GM12878 (cell line): ENCODE measurements around the gene ZC3H10. TPM values are rescaled to one million over a fixed set of nuclear protein-coding genes. Genes with fewer than 3 reads are reported as not detected.

Experiments
- polyA plus RNA-seq, 11 experiments: library from polyadenylated mRNA; depleted of rRNA in 4 of 11; unstranded in 6 of 11; stranded (reverse) in 5 of 11; fragments of >200 nt; fragmentation: Nextera tagmentation in 4 of 11; fragmentation: Illumina TruSeq in 1 of 11; extraction: Ambion mirVana in 4 of 11; extraction: Trizol in 1 of 11; gene quantifications; 1 replicate in 1 of 11; 2 replicates in 10 of 11; pipeline versions ENCODE4 v1.2.1 to v1.2.3, GENCODE V29; 2011 to 2016; ENCODE audit warnings: inconsistent platforms in 2 of 11, missing spikeins in 2 of 11, low read depth in 1 of 11
- total RNA-seq, 4 experiments: library from RNA; depleted of rRNA in 3 of 4; stranded (reverse); fragments of >200 nt in 3 of 4; fragmentation: Illumina TruSeq in 1 of 4; extraction: Trizol in 1 of 4; gene quantifications; 2 replicates each; pipeline versions ENCODE4 v1.2.1 to v1.2.3, GENCODE V29; 2013 to 2021

The ZC3H10 gene
- total and polyA plus RNA-seq, 10 of the 15 experiments (the other 5 are each of a cell fraction or from before 2014, with no cell fraction given): 0.56 to 6.4 (median 3.7) TPM

Other genes with a start within 250 kb of the ZC3H10 start
Only the 7 nearest of the 26 such genes appear.
- gene ERBB3, start 38.1 kb upstream of the ZC3H10 start, total RNA-seq (2014; rRNA removed): not detected in 2 replicates
- gene ERBB3, start 38.1 kb upstream of the ZC3H10 start, total RNA-seq (2014; rRNA removed; fragmentation: Illumina TruSeq; extraction: Trizol): 0.04 TPM in 1 of 2 replicates, not detected in the other
- gene ERBB3, start 38.1 kb upstream of the ZC3H10 start, total RNA-seq (2021): 0.58 and 0.72 TPM in 2 replicates
- gene ERBB3, start 38.1 kb upstream of the ZC3H10 start, polyA plus RNA-seq (2011; rRNA removed): not detected in 2 replicates
- 0.03 and 0.08 TPM in 2 replicates for gene ERBB3, start 38.1 kb upstream of the ZC3H10 start, polyA plus RNA-seq (2014; fragmentation: Illumina TruSeq; extraction: Trizol)
- gene ERBB3, start 38.1 kb upstream of the ZC3H10 start, polyA plus RNA-seq (2014; fragmentation: Nextera tagmentation; extraction: Ambion mirVana): under 1 TPM in 1 of 2 experiments, not detected in 1; 0.08 TPM
- 0.03 and 0.04 TPM in 2 replicates for gene ERBB3, start 38.1 kb upstream of the ZC3H10 start, polyA plus RNA-seq (2014; rRNA removed)
- not detected for gene ERBB3, start 38.1 kb upstream of the ZC3H10 start, polyA plus RNA-seq (2016; fragmentation: Nextera tagmentation; extraction: Ambion mirVana)
- 355 and 400 TPM in 2 replicates for gene PA2G4, start 13.7 kb upstream of the ZC3H10 start, total RNA-seq (2014; rRNA removed)
- 410 and 430 TPM in 2 replicates for gene PA2G4, start 13.7 kb upstream of the ZC3H10 start, total RNA-seq (2014; rRNA removed; fragmentation: Illumina TruSeq; extraction: Trizol)
- 277 and 280 TPM in 2 replicates for gene PA2G4, start 13.7 kb upstream of the ZC3H10 start, total RNA-seq (2021)
- gene PA2G4, start 13.7 kb upstream of the ZC3H10 start, polyA plus RNA-seq (2011; rRNA removed): 468 and 540 TPM in 2 replicates
- 491 and 563 TPM in 2 replicates for gene PA2G4, start 13.7 kb upstream of the ZC3H10 start, polyA plus RNA-seq (2014; fragmentation: Illumina TruSeq; extraction: Trizol)
- gene PA2G4, start 13.7 kb upstream of the ZC3H10 start, polyA plus RNA-seq (2014; fragmentation: Nextera tagmentation; extraction: Ambion mirVana): 100 to 1,000 TPM; 148 to 215 TPM
- gene PA2G4, start 13.7 kb upstream of the ZC3H10 start, polyA plus RNA-seq (2014; rRNA removed): 383 and 415 TPM in 2 replicates
- gene PA2G4, start 13.7 kb upstream of the ZC3H10 start, polyA plus RNA-seq (2016; fragmentation: Nextera tagmentation; extraction: Ambion mirVana): 100 to 1,000 TPM; 498 to 514 TPM
- 6,008 and 6,605 TPM in 2 replicates for gene RPL41, start 1.6 kb upstream of the ZC3H10 start, total RNA-seq (2014; rRNA removed)
- 7,047 and 7,337 TPM in 2 replicates for gene RPL41, start 1.6 kb upstream of the ZC3H10 start, total RNA-seq (2014; rRNA removed; fragmentation: Illumina TruSeq; extraction: Trizol)
- 5,267 and 5,474 TPM in 2 replicates for gene RPL41, start 1.6 kb upstream of the ZC3H10 start, total RNA-seq (2021)
- gene RPL41, start 1.6 kb upstream of the ZC3H10 start, polyA plus RNA-seq (2011; rRNA removed): 14,787 and 15,000 TPM in 2 replicates
- gene RPL41, start 1.6 kb upstream of the ZC3H10 start, polyA plus RNA-seq (2014; fragmentation: Illumina TruSeq; extraction: Trizol): 9,589 and 10,255 TPM in 2 replicates
- gene RPL41, start 1.6 kb upstream of the ZC3H10 start, polyA plus RNA-seq (2014; fragmentation: Nextera tagmentation; extraction: Ambion mirVana): over 10,000 TPM; 18,805 to 19,112 TPM
- gene RPL41, start 1.6 kb upstream of the ZC3H10 start, polyA plus RNA-seq (2014; rRNA removed): 7,850 and 8,961 TPM in 2 replicates
- gene RPL41, start 1.6 kb upstream of the ZC3H10 start, polyA plus RNA-seq (2016; fragmentation: Nextera tagmentation; extraction: Ambion mirVana): 1,000 to 10,000 TPM; 4,144 to 4,477 TPM
- 86.6 and 105 TPM in 2 replicates for gene ESYT1, start 10.0 kb downstream of the ZC3H10 start, total RNA-seq (2014; rRNA removed)
- 47.5 and 49.9 TPM in 2 replicates for gene ESYT1, start 10.0 kb downstream of the ZC3H10 start, total RNA-seq (2014; rRNA removed; fragmentation: Illumina TruSeq; extraction: Trizol)
- 84.1 and 92.9 TPM in 2 replicates for gene ESYT1, start 10.0 kb downstream of the ZC3H10 start, total RNA-seq (2021)
- 35.8 and 84.4 TPM in 2 replicates for gene ESYT1, start 10.0 kb downstream of the ZC3H10 start, polyA plus RNA-seq (2011; rRNA removed)
- 61.3 and 120 TPM in 2 replicates for gene ESYT1, start 10.0 kb downstream of the ZC3H10 start, polyA plus RNA-seq (2014; fragmentation: Illumina TruSeq; extraction: Trizol)
- gene ESYT1, start 10.0 kb downstream of the ZC3H10 start, polyA plus RNA-seq (2014; fragmentation: Nextera tagmentation; extraction: Ambion mirVana): 10 to 100 TPM; 55.6 to 57.9 TPM
- 58.2 and 70.6 TPM in 2 replicates for gene ESYT1, start 10.0 kb downstream of the ZC3H10 start, polyA plus RNA-seq (2014; rRNA removed)
- gene ESYT1, start 10.0 kb downstream of the ZC3H10 start, polyA plus RNA-seq (2016; fragmentation: Nextera tagmentation; extraction: Ambion mirVana): 10 to 100 TPM; 89.7 to 96.6 TPM
- gene MYL6B, start 34.3 kb downstream of the ZC3H10 start, total RNA-seq (2014; rRNA removed): 79.1 and 83.8 TPM in 2 replicates
- gene MYL6B, start 34.3 kb downstream of the ZC3H10 start, total RNA-seq (2014; rRNA removed; fragmentation: Illumina TruSeq; extraction: Trizol): 100 and 119 TPM in 2 replicates
- 110 and 117 TPM in 2 replicates for gene MYL6B, start 34.3 kb downstream of the ZC3H10 start, total RNA-seq (2021)
- 62.6 and 88.4 TPM in 2 replicates for gene MYL6B, start 34.3 kb downstream of the ZC3H10 start, polyA plus RNA-seq (2011; rRNA removed)
- 24.0 and 75.5 TPM in 2 replicates for gene MYL6B, start 34.3 kb downstream of the ZC3H10 start, polyA plus RNA-seq (2014; fragmentation: Illumina TruSeq; extraction: Trizol)
- 100 to 1,000 TPM; 117 to 153 TPM for gene MYL6B, start 34.3 kb downstream of the ZC3H10 start, polyA plus RNA-seq (2014; fragmentation: Nextera tagmentation; extraction: Ambion mirVana)
- gene MYL6B, start 34.3 kb downstream of the ZC3H10 start, polyA plus RNA-seq (2014; rRNA removed): 108 and 118 TPM in 2 replicates
- 100 to 1,000 TPM; 109 to 131 TPM for gene MYL6B, start 34.3 kb downstream of the ZC3H10 start, polyA plus RNA-seq (2016; fragmentation: Nextera tagmentation; extraction: Ambion mirVana)
- 1,128 and 1,250 TPM in 2 replicates for gene MYL6, start 40.1 kb downstream of the ZC3H10 start, total RNA-seq (2014; rRNA removed)
- 1,571 and 1,613 TPM in 2 replicates for gene MYL6, start 40.1 kb downstream of the ZC3H10 start, total RNA-seq (2014; rRNA removed; fragmentation: Illumina TruSeq; extraction: Trizol)
- 1,000 and 1,003 TPM in 2 replicates for gene MYL6, start 40.1 kb downstream of the ZC3H10 start, total RNA-seq (2021)
- 2,085 and 2,088 TPM in 2 replicates for gene MYL6, start 40.1 kb downstream of the ZC3H10 start, polyA plus RNA-seq (2011; rRNA removed)
- 1,228 and 1,402 TPM in 2 replicates for gene MYL6, start 40.1 kb downstream of the ZC3H10 start, polyA plus RNA-seq (2014; fragmentation: Illumina TruSeq; extraction: Trizol)
- gene MYL6, start 40.1 kb downstream of the ZC3H10 start, polyA plus RNA-seq (2014; fragmentation: Nextera tagmentation; extraction: Ambion mirVana): 1,000 to 10,000 TPM; 3,206 to 4,116 TPM
- gene MYL6, start 40.1 kb downstream of the ZC3H10 start, polyA plus RNA-seq (2014; rRNA removed): 1,169 and 1,187 TPM in 2 replicates
- gene MYL6, start 40.1 kb downstream of the ZC3H10 start, polyA plus RNA-seq (2016; fragmentation: Nextera tagmentation; extraction: Ambion mirVana): 1,000 to 10,000 TPM; 2,172 to 2,412 TPM
- gene SMARCC2, start 71.2 kb downstream of the ZC3H10 start, total RNA-seq (2014; rRNA removed): 24.9 and 25.2 TPM in 2 replicates
- gene SMARCC2, start 71.2 kb downstream of the ZC3H10 start, total RNA-seq (2014; rRNA removed; fragmentation: Illumina TruSeq; extraction: Trizol): 26.6 and 31.8 TPM in 2 replicates
- gene SMARCC2, start 71.2 kb downstream of the ZC3H10 start, total RNA-seq (2021): 67.1 and 68.6 TPM in 2 replicates
- gene SMARCC2, start 71.2 kb downstream of the ZC3H10 start, polyA plus RNA-seq (2011; rRNA removed): 50.2 and 52.9 TPM in 2 replicates
- 59.6 and 61.1 TPM in 2 replicates for gene SMARCC2, start 71.2 kb downstream of the ZC3H10 start, polyA plus RNA-seq (2014; fragmentation: Illumina TruSeq; extraction: Trizol)
- 10 to 100 TPM; 13.6 to 27.8 TPM for gene SMARCC2, start 71.2 kb downstream of the ZC3H10 start, polyA plus RNA-seq (2014; fragmentation: Nextera tagmentation; extraction: Ambion mirVana)
- gene SMARCC2, start 71.2 kb downstream of the ZC3H10 start, polyA plus RNA-seq (2014; rRNA removed): 31.7 and 38.3 TPM in 2 replicates
- 10 to 100 TPM; 60.8 to 71.2 TPM for gene SMARCC2, start 71.2 kb downstream of the ZC3H10 start, polyA plus RNA-seq (2016; fragmentation: Nextera tagmentation; extraction: Ambion mirVana)